Measurements from ENCODE around the gene SRP68.

Gene SRP68

GRCh38 chr17:76019833-76020467, 52.4 kb downstream of the SRP68 start:
- H3K9ac ChIP-seq (ENCODE audit: low read depth, low read length, poor library complexity, severe bottlenecking): no peak overlapping the region
- H3K27me3 ChIP-seq (ENCODE audit: insufficient read depth, low read length, poor library complexity, severe bottlenecking): no peaks in the 10 kb centered on the region
- H3K9me2 ChIP-seq (replicated peaks; ENCODE audit: low read depth, low read length): no peaks in the 10 kb centered on the region
- peaks cover 11% of the 10 kb centered on the region for H3K4me1 ChIP-seq (ENCODE audit: insufficient read depth, low read length, poor library complexity, severe bottlenecking)
- H2AFZ ChIP-seq (ENCODE audit: low read length): no peak overlapping the region
- no peak overlapping the region for H3K4me2 ChIP-seq (ENCODE audit: low read depth, low read length, poor library complexity, severe bottlenecking)
- H3K4me3 ChIP-seq (ENCODE audit: low read length, poor library complexity, severe bottlenecking): no peak overlapping the region
- TF ChIP-seq CTCF (conservative IDR thresholded peaks at IDR 0.05; ENCODE audit: low read length) (no peak), EZH2phosphoT487 (IDR thresholded peaks at IDR 0.05; ENCODE audit: borderline replicate concordance) (no peak)
- no peaks in the 10 kb centered on the region for H3K9me3 ChIP-seq (ENCODE audit: insufficient read depth, low read depth, low read length)
- no peaks in the 10 kb centered on the region for H3K36me3 ChIP-seq (ENCODE audit: insufficient read depth, low read length)
- H4K20me1 ChIP-seq (ENCODE audit: insufficient read depth, low read length, poor library complexity, severe bottlenecking): no peaks in the 10 kb centered on the region
- H3K79me2 ChIP-seq (ENCODE audit: insufficient read depth, low read length): no peaks in the 10 kb centered on the region
- no peaks in the 10 kb centered on the region for H3F3A ChIP-seq (ENCODE audit: low read depth)

GRCh38 chr17:76018801-76019200, 53.5 kb downstream of the SRP68 start:
- H3K79me2 ChIP-seq (ENCODE audit: insufficient read depth, low read length): no peaks in the 10 kb centered on the region
- peaks cover 15% of the 10 kb centered on the region for H3K4me1 ChIP-seq (ENCODE audit: insufficient read depth, low read length, poor library complexity, severe bottlenecking)
- no peaks in the 10 kb centered on the region for H3K9me3 ChIP-seq (ENCODE audit: insufficient read depth, low read depth, low read length)
- H2AFZ ChIP-seq (ENCODE audit: low read length): no peak overlapping the region
- H4K20me1 ChIP-seq (ENCODE audit: insufficient read depth, low read length, poor library complexity, severe bottlenecking): no peaks in the 10 kb centered on the region
- H3F3A ChIP-seq (ENCODE audit: low read depth): no peaks in the 10 kb centered on the region
- H3K27me3 ChIP-seq (ENCODE audit: insufficient read depth, low read length, poor library complexity, severe bottlenecking): no peaks in the 10 kb centered on the region
- TF ChIP-seq EZH2phosphoT487 (IDR thresholded peaks at IDR 0.05; ENCODE audit: borderline replicate concordance) (no peak), CTCF (conservative IDR thresholded peaks at IDR 0.05; ENCODE audit: low read length) (no peak)
- no peak overlapping the region for H3K9ac ChIP-seq (ENCODE audit: low read depth, low read length, poor library complexity, severe bottlenecking)
- no peak overlapping the region for H3K4me3 ChIP-seq (ENCODE audit: low read length, poor library complexity, severe bottlenecking)
- H3K4me2 ChIP-seq (ENCODE audit: low read depth, low read length, poor library complexity, severe bottlenecking): no peak overlapping the region
- H3K36me3 ChIP-seq (ENCODE audit: insufficient read depth, low read length): no peaks in the 10 kb centered on the region
- H3K9me2 ChIP-seq (replicated peaks; ENCODE audit: low read depth, low read length): no peaks in the 10 kb centered on the region

- TF ChIP-seq EZH2phosphoT487 (IDR thresholded peaks at IDR 0.05; ENCODE audit: borderline replicate concordance): no peak
- TF ChIP-seq CTCF (conservative IDR thresholded peaks at IDR 0.05; ENCODE audit: low read length): no peak
- Histone ChIP-seq H4K20me1 (ENCODE audit: insufficient read depth, low read length, poor library complexity, severe bottlenecking) (no peaks in the 10 kb centered on the region), H3K36me3 (ENCODE audit: insufficient read depth, low read length) (no peaks in the 10 kb centered on the region), H3K9me2 (replicated peaks; ENCODE audit: low read depth, low read length) (no peaks in the 10 kb centered on the region), H3F3A (ENCODE audit: low read depth) (no peaks in the 10 kb centered on the region), H3K4me3 (ENCODE audit: low read length, poor library complexity, severe bottlenecking) (no peak overlapping the region), H3K4me1 (ENCODE audit: insufficient read depth, low read length, poor library complexity, severe bottlenecking) (peaks cover 16% of the 10 kb centered on the region), H3K9ac (ENCODE audit: low read depth, low read length, poor library complexity, severe bottlenecking) (no peak overlapping the region), H3K79me2 (ENCODE audit: insufficient read depth, low read length) (no peaks in the 10 kb centered on the region), H3K9me3 (ENCODE audit: insufficient read depth, low read depth, low read length) (no peaks in the 10 kb centered on the region), H3K4me2 (ENCODE audit: low read depth, low read length, poor library complexity, severe bottlenecking) (no peak overlapping the region), H2AFZ (ENCODE audit: low read length) (no peak overlapping the region), H3K27me3 (ENCODE audit: insufficient read depth, low read length, poor library complexity, severe bottlenecking) (no peaks in the 10 kb centered on the region)
These were observed 54.0 kb downstream of the SRP68 start for GRCh38 chr17:76018340-76018680.
